ENCODE results near the gene GAL3ST3. TPM values are rescaled to one million over a fixed set of nuclear protein-coding genes. Genes with fewer than 3 reads are reported as not detected.

GAL3ST3 gene
- total and polyA plus RNA-seq, 2 of the 8 experiments (the other 6 are each of a cell fraction or from before 2014, with no cell fraction given) = 21.1 to 21.4 TPM

GRCh38 chr11:66039765-66040164, 9.2 kb downstream of the GAL3ST3 start:
- CTCF ChIA-PET (ENCODE audit: partially characterized antibody) = interaction anchor here (1.4 to 3.6 kb wide), 3 partner anchors 17 to 31 kb away, joined by 3 to 14 read pairs (median 13); no protein-coding TSS in a partner anchor
- TF ChIP-seq NRF1 (IDR thresholded peaks at IDR 0.05; ENCODE audit: low read depth, low read length) (no peak), CTCF (IDR thresholded peaks at IDR 0.05; ENCODE audit: control extremely low read depth in 1 of 3, insufficient read depth in 1 of 3, low read depth in 1 of 3, low read length in 3 of 3) (no peak), JUN (IDR thresholded peaks at IDR 0.05; ENCODE audit: low read depth, low read length) (no peak), CREB1 (IDR thresholded peaks at IDR 0.05) (no peak), EP300 (IDR thresholded peaks at IDR 0.05; ENCODE audit: borderline replicate concordance in 1 of 2, low read depth in 2 of 2, low read length in 2 of 2) (no peak), JUND (IDR thresholded peaks at IDR 0.05; ENCODE audit: low read length) (no peak), TEAD4 (IDR thresholded peaks at IDR 0.05; ENCODE audit: low read depth, low read length) (no peak), NANOG (IDR thresholded peaks at IDR 0.05; ENCODE audit: insufficient read depth, low read depth, low read length, poor library complexity, severe bottlenecking) (no peak), SUZ12 (IDR thresholded peaks at IDR 0.05; ENCODE audit: low read length) (no peak), PHF8 (conservative IDR thresholded peaks at IDR 0.05; ENCODE audit: low read depth, low read length) (no peak)

More at GRCh38 chr11:66039765-66040164, 9.2 kb downstream of the GAL3ST3 start:
- no peak overlapping the region for H2BK5ac ChIP-seq (ENCODE audit: low read depth, low read length)
- no peak overlapping the region for H3K4me2 ChIP-seq (ENCODE audit: insufficient read depth in 1 of 2, low read depth in 2 of 2, low read length in 2 of 2)
- H4K5ac ChIP-seq (ENCODE audit: insufficient read length, low read depth, low read length) = no peak overlapping the region
- WGBS, 2 experiments (ENCODE audit: extremely low coverage in 1 of 2, insufficient coverage in 1 of 2, insufficient read length in 1 of 2, insufficient replicate concordance in 2 of 2, low coverage in 1 of 2, low lambda C conversion rate in 2 of 2, missing lambda C conversion rate in 1 of 2) = 84% methylated on average over 3 of the region's 3 CpGs; no CpG with 5 or more reads in 1 of the 2 experiments
- no peak overlapping the region for H2AK5ac ChIP-seq (ENCODE audit: low read depth, low read length)
- H3K18ac ChIP-seq (ENCODE audit: extremely low read depth, low read length) = no peak overlapping the region
- no peaks in the 10 kb centered on the region for H4K20me1 ChIP-seq (replicated peaks in 1 of 2; ENCODE audit: control insufficient read depth in 1 of 2, insufficient read depth in 2 of 2, low read length in 2 of 2)
- 0 out of 2 replicates have a peak, but pooled peaks cover under 1% of the 10 kb centered on the region for H3K23me2 ChIP-seq (ENCODE audit: low read depth, low read length)
- no peaks in the 10 kb centered on the region for H3K79me2 ChIP-seq (ENCODE audit: control insufficient read depth in 1 of 2, insufficient read depth in 2 of 2, low read length in 2 of 2)
- no peak overlapping the region for H2BK120ac ChIP-seq (replicated peaks; ENCODE audit: low read depth, low read length)
- H3K4me3 ChIP-seq (ENCODE audit: extremely low read depth in 1 of 4, insufficient read depth in 2 of 4, low read depth in 3 of 4, low read length in 4 of 4) = no peak overlapping the region
- H3K4ac ChIP-seq (replicated peaks; ENCODE audit: insufficient read length, low read depth, low read length) = no peak overlapping the region
- H4K91ac ChIP-seq (replicated peaks; ENCODE audit: insufficient read length, low read length) = no peak overlapping the region
- no peaks in the 10 kb centered on the region for H3K27me3 ChIP-seq (replicated peaks in 1 of 4; ENCODE audit: control insufficient read depth in 3 of 4, extremely low read depth in 1 of 4, insufficient read depth in 3 of 4, low read length in 3 of 4)
- no peak overlapping the region for H2BK12ac ChIP-seq (ENCODE audit: low read depth, low read length)
- no peak overlapping the region for H4K8ac ChIP-seq (ENCODE audit: extremely low read depth, insufficient read depth, low read length)
- H3K9me3 ChIP-seq (ENCODE audit: insufficient read depth in 2 of 2, low read depth in 1 of 2, low read length in 1 of 2) = peaks cover 6 to 17% of the 10 kb centered on the region in 2 experiments
- no peak overlapping the region for H3K56ac ChIP-seq (replicated peaks; ENCODE audit: insufficient read length, low read depth, low read length)
- no peak for DNase-seq (ENCODE audit: low read depth in 1 of 2, low spot score in 2 of 2)
- H2BK20ac ChIP-seq (ENCODE audit: low read length) = no peak overlapping the region
- peaks cover 0 to 17% (median 8%) of the 10 kb centered on the region in 4 experiments; a peak in 5 of 8 replicates for H3K36me3 ChIP-seq (ENCODE audit: control insufficient read depth in 2 of 4, insufficient read depth in 4 of 4, low read length in 3 of 4)
- H3K14ac ChIP-seq (ENCODE audit: insufficient read length) = no peak overlapping the region
- no peaks in the 10 kb centered on the region; the same call in 1 of the 2 replicates for H3K79me1 ChIP-seq (ENCODE audit: low read depth, low read length)
- H2AFZ ChIP-seq (ENCODE audit: low read length) = no peak overlapping the region
- no peak overlapping the region for H2BK15ac ChIP-seq (ENCODE audit: low read length)
- no peak overlapping the region for H3K27ac ChIP-seq (ENCODE audit: low read depth, low read length)
- POLR2A ChIA-PET (ENCODE audit: partially characterized antibody) = interaction anchor here (0.6 kb wide), 1 partner anchor 214 kb away, joined by 3 read pairs; no protein-coding TSS in a partner anchor
- H3K9ac ChIP-seq (replicated peaks in 1 of 4; ENCODE audit: extremely low read depth in 1 of 4, low read depth in 3 of 4, low read length in 3 of 4) = no peak overlapping the region
- H3K4me1 ChIP-seq (replicated peaks in 1 of 4; ENCODE audit: control insufficient read depth in 3 of 4, insufficient read depth in 4 of 4, low read length in 3 of 4) = peaks cover 0 to 1% (median under 1%) of the 10 kb centered on the region in 4 experiments; a peak in 2 of 7 replicates
- FAIRE-seq = no peak
- no peak overlapping the region for H3K23ac ChIP-seq (ENCODE audit: insufficient read length)

Measured in H1 (cell line).